ENCODE results near the gene BCL2A1. TPM values are rescaled to one million over a fixed set of nuclear protein-coding genes. Genes with fewer than 3 reads are reported as not detected.

Gene BCL2A1
- total RNA-seq, 1 donor from 2014 or later: 0.49 TPM

- no peak for TF ChIP-seq CTCF (IDR thresholded peaks at IDR 0.05; ENCODE audit: unreplicated experiment)
- H3K27me3 Mint-ChIP-seq (ENCODE audit: low read depth): no peaks in the 10 kb centered on the region
- H3K36me3 Mint-ChIP-seq: no peaks in the 10 kb centered on the region
- H3K4me3 Mint-ChIP-seq: no peak overlapping the region
- peaks cover 4% of the 10 kb centered on the region for H3K4me1 Mint-ChIP-seq
- H3K27ac Mint-ChIP-seq: no peak overlapping the region
- DNase-seq (ENCODE audit: low spot score in 2 of 2, unreplicated experiment in 2 of 2): no peak
- peaks cover 11% of the 10 kb centered on the region for H3K9me3 Mint-ChIP-seq
Measured at GRCh38 chr15:80003934-80004472, 33.0 kb upstream of the BCL2A1 start.

GRCh38 chr15:80003171-80003570 is 32.2 kb upstream of the BCL2A1 start:
- Mint-ChIP-seq H3K9me3 (peaks cover 11% of the 10 kb centered on the region), H3K27me3 (ENCODE audit: low read depth) (no peaks in the 10 kb centered on the region), H3K4me3 (no peak overlapping the region), H3K36me3 (no peaks in the 10 kb centered on the region), H3K27ac (no peak overlapping the region), H3K4me1 (peaks cover 4% of the 10 kb centered on the region)
- TF ChIP-seq CTCF (IDR thresholded peaks at IDR 0.05; ENCODE audit: unreplicated experiment): no peak
- no peak for DNase-seq (ENCODE audit: low spot score in 2 of 2, unreplicated experiment in 2 of 2)

GRCh38 chr15:80002267-80002666 is 31.3 kb upstream of the BCL2A1 start:
- DNase-seq (ENCODE audit: low spot score in 2 of 2, unreplicated experiment in 2 of 2): no peak
- H3K27ac Mint-ChIP-seq: no peak overlapping the region
- TF ChIP-seq CTCF (IDR thresholded peaks at IDR 0.05; ENCODE audit: unreplicated experiment): no peak
- H3K9me3 Mint-ChIP-seq: peaks cover 11% of the 10 kb centered on the region
- no peak overlapping the region for H3K4me3 Mint-ChIP-seq
- no peaks in the 10 kb centered on the region for H3K27me3 Mint-ChIP-seq (ENCODE audit: low read depth)
- no peaks in the 10 kb centered on the region for H3K36me3 Mint-ChIP-seq
- H3K4me1 Mint-ChIP-seq: peaks cover 4% of the 10 kb centered on the region

GRCh38 chr15:79994615-79995014 is 23.6 kb upstream of the BCL2A1 start:
- no peaks in the 10 kb centered on the region for H3K9me3 Mint-ChIP-seq
- TF ChIP-seq CTCF (IDR thresholded peaks at IDR 0.05; ENCODE audit: unreplicated experiment): no peak
- no peak overlapping the region for H3K4me3 Mint-ChIP-seq
- DNase-seq (ENCODE audit: low spot score in 2 of 2, unreplicated experiment in 2 of 2): no peak
- no peaks in the 10 kb centered on the region for H3K36me3 Mint-ChIP-seq
- H3K27me3 Mint-ChIP-seq (ENCODE audit: low read depth): no peaks in the 10 kb centered on the region
- no peak overlapping the region for H3K27ac Mint-ChIP-seq
- peaks cover 7% of the 10 kb centered on the region for H3K4me1 Mint-ChIP-seq

- Mint-ChIP-seq H3K36me3 (no peaks in the 10 kb centered on the region), H3K4me3 (no peak overlapping the region), H3K9me3 (no peaks in the 10 kb centered on the region), H3K27ac (no peak overlapping the region), H3K4me1 (peaks cover 7% of the 10 kb centered on the region), H3K27me3 (ENCODE audit: low read depth) (no peaks in the 10 kb centered on the region)
- no peak for DNase-seq (ENCODE audit: low spot score in 2 of 2, unreplicated experiment in 2 of 2)
- no peak for TF ChIP-seq CTCF (IDR thresholded peaks at IDR 0.05; ENCODE audit: unreplicated experiment)
Measured at GRCh38 chr15:79991826-79992225, 20.8 kb upstream of the BCL2A1 start.

- Mint-ChIP-seq H3K27ac (no peak overlapping the region), H3K4me3 (no peak overlapping the region), H3K9me3 (no peaks in the 10 kb centered on the region), H3K36me3 (no peaks in the 10 kb centered on the region), H3K27me3 (ENCODE audit: low read depth) (no peaks in the 10 kb centered on the region), H3K4me1 (peaks cover 7% of the 10 kb centered on the region)
- no peak for DNase-seq (ENCODE audit: low spot score in 2 of 2, unreplicated experiment in 2 of 2)
- no peak for TF ChIP-seq CTCF (IDR thresholded peaks at IDR 0.05; ENCODE audit: unreplicated experiment)
Measured at GRCh38 chr15:79990997-79991334, 20.0 kb upstream of the BCL2A1 start.
